Central memory CD8-positive, alpha-beta T cell (primary cell): ENCODE results near the gene EIF1AD.
"Not testable (repeated sequence)": the region's sequence is repeated elsewhere in the genome, so short reads cannot be mapped to it uniquely, and the experiment has no call there.

Experiments used
- ATAC-seq: fragments of 150-1000 bp; cut with Tn5 transposase; replicated peaks from 2 replicates; pipeline ENCODE4 v1.10.0; 2022; ENCODE audit warnings: mild to moderate bottlenecking, moderate FRiP score, moderate number of reproducible peaks; ENCODE audit not compliant: poor library complexity, severe bottlenecking; ENCODE audit errors: extremely low read depth
- DNase-seq, 2 donors: peaks; one replicate each; pipeline ENCODE4 v3.0.0; 2021; ENCODE audit warnings: low spot score in 2 of 2
- H3K27ac Mint-ChIP-seq: one replicate; pipeline ENCODE4 v1.8.0; 2022; ENCODE audit warnings: low read depth, mild to moderate bottlenecking, moderate library complexity, mixed read lengths
- H3K27me3 Mint-ChIP-seq: one replicate; pipeline ENCODE4 v1.8.0; 2022; ENCODE audit warnings: mixed read lengths
- H3K36me3 Mint-ChIP-seq: one replicate; pipeline ENCODE4 v1.8.0; 2022; ENCODE audit warnings: mild to moderate bottlenecking, moderate library complexity, mixed read lengths; ENCODE audit not compliant: insufficient read depth
- H3K4me1 Mint-ChIP-seq: one replicate; pipeline ENCODE4 v1.8.0; 2022; ENCODE audit warnings: mixed read lengths
- H3K4me3 Mint-ChIP-seq: one replicate; pipeline ENCODE4 v1.8.0; 2022; ENCODE audit warnings: mild to moderate bottlenecking, moderate library complexity, mixed read lengths
- H3K9me3 Mint-ChIP-seq: one replicate; pipeline ENCODE4 v1.8.0; 2022; ENCODE audit warnings: mixed read lengths

Gene EIF1AD

DNA sequence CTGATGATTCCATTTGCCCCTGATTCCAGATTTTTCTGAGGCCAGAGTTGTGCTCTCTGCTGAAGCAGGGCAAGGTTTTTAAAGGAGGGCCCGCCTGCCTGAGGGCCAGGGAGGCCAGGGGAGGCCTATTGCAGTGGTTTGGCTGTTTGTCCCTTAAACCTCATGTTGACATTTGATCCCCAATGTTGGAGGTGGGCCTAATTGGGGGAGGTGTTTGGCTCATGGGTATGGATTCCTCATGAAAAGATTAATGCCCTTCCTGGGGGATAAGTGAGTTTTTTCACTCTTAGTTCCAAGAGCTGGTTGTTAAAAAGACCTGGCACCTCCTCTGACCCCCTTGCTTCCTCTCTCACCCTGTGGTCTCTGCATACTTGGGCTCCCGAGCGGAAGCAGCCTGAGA is 37.8 kb upstream of the EIF1AD start:
- no peaks in the 10 kb centered on the region for H3K9me3 Mint-ChIP-seq
- ATAC-seq, result no peak
- H3K27me3 Mint-ChIP-seq, result peaks cover 9% of the 10 kb centered on the region
- H3K4me1 Mint-ChIP-seq, result peaks cover 4% of the 10 kb centered on the region
- no peak overlapping the region for H3K4me3 Mint-ChIP-seq
- H3K27ac Mint-ChIP-seq, result no peak overlapping the region
- H3K36me3 Mint-ChIP-seq, result peaks cover 1% of the 10 kb centered on the region
- DNase-seq, result no peak

DNA sequence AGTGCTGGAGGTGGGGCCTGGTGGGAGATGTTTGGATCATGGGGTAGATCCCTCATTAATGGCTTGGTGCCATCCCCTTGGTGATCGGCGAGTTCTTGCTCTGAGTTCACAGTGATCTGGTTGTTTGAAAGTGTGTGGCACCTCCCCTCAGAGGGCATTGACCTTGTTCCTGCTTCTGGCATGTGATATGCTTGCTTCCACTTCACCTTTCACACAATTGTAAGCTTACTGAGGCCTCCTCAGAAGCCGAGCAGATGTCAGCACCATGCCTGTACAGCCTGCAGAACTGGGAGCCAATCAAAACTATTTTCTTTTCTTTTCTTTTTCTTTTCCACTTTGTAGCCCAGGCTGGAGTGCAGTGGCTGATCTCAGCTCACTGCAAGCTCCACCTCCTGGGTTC is 35.4 kb upstream of the EIF1AD start:
- ATAC-seq (no peak), DNase-seq (no peak)
- H3K36me3 Mint-ChIP-seq, result no peaks in the 10 kb centered on the region
- H3K27me3 Mint-ChIP-seq, result peaks cover 15% of the 10 kb centered on the region
- no peak overlapping the region for H3K27ac Mint-ChIP-seq
- no peaks in the 10 kb centered on the region for H3K4me1 Mint-ChIP-seq
- H3K4me3 Mint-ChIP-seq, result no peak overlapping the region
- H3K9me3 Mint-ChIP-seq, result no peaks in the 10 kb centered on the region

DNA sequence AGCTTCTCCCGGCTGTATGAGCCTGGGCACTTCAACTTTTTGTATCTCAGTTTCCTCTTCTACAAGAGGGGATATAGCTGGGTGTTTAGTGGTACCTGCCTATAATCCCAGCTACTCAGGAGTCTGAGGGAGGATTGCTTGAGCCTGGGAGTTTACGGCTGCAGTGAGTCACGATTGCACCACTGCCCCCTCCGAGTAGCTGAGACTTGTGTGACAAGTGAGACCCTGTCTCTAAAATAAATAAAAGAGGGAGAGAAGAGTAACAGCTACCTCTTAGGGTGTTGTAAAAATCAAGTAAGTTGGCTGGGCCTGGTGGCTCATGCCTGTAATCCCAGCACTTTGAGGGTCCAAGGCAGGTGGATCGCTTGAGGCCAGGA is 34.4 kb upstream of the EIF1AD start:
- ATAC-seq (no peak), DNase-seq (no peak)
- Mint-ChIP-seq H3K36me3 (no peaks in the 10 kb centered on the region), H3K4me1 (no peaks in the 10 kb centered on the region), H3K9me3 (no peaks in the 10 kb centered on the region), H3K27ac (no peak overlapping the region), H3K27me3 (peaks cover 15% of the 10 kb centered on the region), H3K4me3 (no peak overlapping the region)

DNA sequence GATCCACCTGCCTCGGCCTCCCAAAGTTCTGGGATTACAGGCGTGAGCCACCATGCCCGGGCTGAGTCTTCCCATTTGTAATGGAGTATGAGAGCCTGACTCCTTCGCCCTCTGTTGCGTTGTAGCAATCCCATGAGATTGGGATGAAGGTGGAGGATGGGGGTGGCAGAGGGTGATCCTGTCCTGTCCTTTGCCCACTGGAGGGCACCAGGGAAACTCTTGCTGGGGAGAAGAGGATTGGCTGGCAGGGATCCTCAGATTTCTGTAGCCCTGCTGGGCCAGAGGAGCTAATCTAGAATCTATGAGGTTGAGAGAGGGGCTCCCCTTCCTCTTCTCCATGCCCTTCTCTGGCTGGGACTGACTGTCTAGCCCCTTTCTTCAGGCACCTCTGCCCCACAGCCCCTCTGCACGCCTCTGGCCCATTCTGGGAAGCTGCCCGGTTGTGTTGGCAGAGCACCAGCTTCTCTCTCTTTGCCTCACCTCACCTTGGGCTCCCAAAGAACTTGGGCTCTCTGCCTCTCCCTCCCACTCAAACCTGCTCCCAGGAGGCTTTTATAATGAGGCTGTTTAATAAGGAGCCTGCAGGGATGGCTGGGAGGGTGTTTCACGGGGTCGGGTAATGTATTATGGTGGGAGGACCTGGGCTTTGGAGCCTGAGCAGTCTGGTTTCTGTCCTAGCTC is 33.8 kb upstream of the EIF1AD start:
- H3K4me1 Mint-ChIP-seq, result no peaks in the 10 kb centered on the region
- H3K4me3 Mint-ChIP-seq, result no peak overlapping the region
- no peaks in the 10 kb centered on the region for H3K36me3 Mint-ChIP-seq
- DNase-seq (no peak), ATAC-seq (no peak)
- peaks cover 15% of the 10 kb centered on the region for H3K27me3 Mint-ChIP-seq
- no peak overlapping the region for H3K27ac Mint-ChIP-seq
- H3K9me3 Mint-ChIP-seq, result no peaks in the 10 kb centered on the region

GRCh38 chr11:66032957-66033735 is 31.2 kb upstream of the EIF1AD start:
- H3K9me3 Mint-ChIP-seq, result no peaks in the 10 kb centered on the region

DNA sequence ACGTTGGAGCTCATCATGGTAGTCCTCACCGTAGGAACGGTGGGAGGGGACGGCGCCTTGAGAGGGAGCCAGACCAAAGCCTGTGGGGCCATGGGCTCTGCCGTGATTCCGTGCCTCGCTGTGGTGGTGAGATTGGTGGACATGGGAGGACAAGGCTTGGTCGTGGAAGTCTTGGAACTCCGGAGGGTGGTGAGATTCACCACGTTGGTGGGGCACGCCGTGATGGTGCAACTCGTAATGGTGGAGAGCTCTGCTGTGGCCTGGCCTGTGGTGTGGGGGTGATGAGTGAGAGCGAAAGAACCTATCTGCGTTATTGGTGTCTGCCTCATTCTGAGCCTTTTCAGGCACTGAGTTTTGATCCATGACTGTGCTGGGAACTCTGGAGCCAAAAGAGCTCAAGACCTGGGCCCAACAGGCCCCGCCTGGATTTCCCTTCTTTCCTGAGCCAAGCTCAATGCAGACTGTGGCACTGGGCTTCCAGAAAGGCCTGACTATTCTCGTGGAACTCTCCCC is 24.1 kb upstream of the EIF1AD start, which contains the start of gene CATSPER1:
Gene CATSPER1 (minus strand): TSS at position 463 of the 513 bp plus-strand sequence. CDS start 100 bp downstream, at position 363.
- H3K27me3 Mint-ChIP-seq, result peaks cover 9% of the 10 kb centered on the region
- ATAC-seq (no peak), DNase-seq (no peak)
- no peaks in the 10 kb centered on the region for H3K9me3 Mint-ChIP-seq
- H3K36me3 Mint-ChIP-seq, result no peaks in the 10 kb centered on the region
- peaks cover 7% of the 10 kb centered on the region for H3K4me1 Mint-ChIP-seq
- no peak within 1 kb of the TSS for H3K4me3 Mint-ChIP-seq
- H3K27ac Mint-ChIP-seq, result no peak within 1 kb of the TSS

More at GRCh38 chr11:66032957-66033735, 31.2 kb upstream of the EIF1AD start:
- ATAC-seq, result no peak
- Mint-ChIP-seq H3K4me1 (no peaks in the 10 kb centered on the region), H3K27me3 (peaks cover 15% of the 10 kb centered on the region), H3K36me3 (no peaks in the 10 kb centered on the region), H3K27ac (no peak overlapping the region), H3K4me3 (no peak overlapping the region)
- no peak for DNase-seq

- H3K27ac Mint-ChIP-seq, H3K9me3 Mint-ChIP-seq, H3K36me3 Mint-ChIP-seq, ATAC-seq, H3K4me3 Mint-ChIP-seq, H3K4me1 Mint-ChIP-seq, DNase-seq, H3K27me3 Mint-ChIP-seq: not testable (repeated sequence)
Measured at GRCh38 chr11:66023186-66023440, 21.2 kb upstream of the EIF1AD start.

DNA sequence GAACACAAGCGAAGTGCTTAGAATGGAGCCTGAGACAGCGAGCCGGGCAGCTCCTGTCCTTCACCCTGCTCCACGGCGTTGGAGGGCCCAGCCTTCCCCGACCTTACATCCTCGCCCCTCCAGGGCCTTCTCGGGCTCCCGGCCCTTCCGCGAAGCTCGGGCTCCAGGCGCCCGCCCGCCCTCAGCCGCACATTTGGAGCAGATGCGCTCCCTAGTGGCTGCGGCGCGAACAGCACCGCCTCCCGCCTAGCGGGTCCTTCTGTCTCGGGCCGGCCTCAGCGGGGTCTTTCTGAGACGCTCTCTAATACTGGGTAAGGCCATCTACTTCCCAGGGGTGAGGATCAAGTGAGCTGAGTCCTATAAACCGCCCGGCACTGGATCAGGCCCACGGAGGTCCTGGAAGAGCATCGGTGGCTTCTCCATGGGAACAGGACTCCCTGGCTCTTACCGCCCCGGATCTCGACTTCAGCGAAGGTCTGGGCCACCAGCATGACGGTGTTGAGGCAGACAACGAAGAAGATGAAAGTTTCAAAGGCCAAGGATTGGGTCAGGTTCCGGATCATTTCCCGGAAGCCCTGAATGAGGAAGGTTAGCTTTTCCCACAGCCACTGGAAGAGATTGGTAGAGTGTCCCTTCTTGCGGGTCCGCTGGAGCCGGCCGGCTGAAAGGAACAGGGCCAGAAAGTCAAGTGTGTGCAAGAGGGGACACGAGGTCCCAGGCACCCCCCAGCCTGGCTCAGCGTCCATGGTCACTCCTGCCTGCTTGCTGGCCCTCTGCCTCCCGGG is 20.6 kb upstream of the EIF1AD start:
- Mint-ChIP-seq H3K4me3 (no peak overlapping the region), H3K27me3 (peaks cover 9% of the 10 kb centered on the region), H3K9me3 (no peaks in the 10 kb centered on the region), H3K36me3 (no peaks in the 10 kb centered on the region), H3K27ac (no peak overlapping the region), H3K4me1 (peaks cover 9% of the 10 kb centered on the region)
- DNase-seq, result peak; percentile 59 to 76
- ATAC-seq, result peak; percentile 82

DNA sequence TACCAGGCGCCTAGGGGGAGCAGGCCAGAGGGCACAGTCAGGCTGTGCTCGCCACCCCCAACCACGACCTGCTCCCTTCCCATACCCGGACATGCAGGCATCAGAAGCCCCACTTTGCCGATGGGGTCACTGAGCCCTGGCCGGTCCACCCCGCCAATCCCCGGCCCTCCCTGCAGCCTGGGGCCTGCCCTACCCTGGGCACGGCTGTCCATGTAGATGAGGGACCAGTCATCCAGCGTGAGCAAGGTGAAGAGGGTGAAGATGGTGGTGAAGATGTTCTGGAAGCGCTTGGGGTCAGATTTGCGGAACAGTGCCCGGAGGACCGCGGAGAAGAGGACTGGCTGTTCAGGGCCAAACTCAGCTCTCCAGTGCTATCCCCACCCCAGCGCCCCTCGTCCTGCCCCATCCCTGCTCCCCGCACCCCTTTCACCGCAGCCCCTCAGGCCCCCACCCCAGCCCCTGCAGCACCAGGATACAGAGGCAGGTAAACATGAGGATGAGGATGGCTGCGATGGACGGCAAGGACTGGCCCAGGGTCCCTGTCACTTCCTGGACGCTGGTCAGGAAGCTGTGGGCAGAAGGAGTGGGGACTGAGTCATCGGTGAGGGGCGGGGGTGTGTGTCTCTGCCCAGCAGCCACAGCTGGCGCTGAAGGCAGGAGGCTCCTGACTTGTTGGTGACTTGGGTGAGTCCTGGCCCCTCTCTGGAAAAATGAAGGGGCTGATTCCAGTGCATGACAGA is 18.8 kb upstream of the EIF1AD start:
- no peak for DNase-seq

DNA sequence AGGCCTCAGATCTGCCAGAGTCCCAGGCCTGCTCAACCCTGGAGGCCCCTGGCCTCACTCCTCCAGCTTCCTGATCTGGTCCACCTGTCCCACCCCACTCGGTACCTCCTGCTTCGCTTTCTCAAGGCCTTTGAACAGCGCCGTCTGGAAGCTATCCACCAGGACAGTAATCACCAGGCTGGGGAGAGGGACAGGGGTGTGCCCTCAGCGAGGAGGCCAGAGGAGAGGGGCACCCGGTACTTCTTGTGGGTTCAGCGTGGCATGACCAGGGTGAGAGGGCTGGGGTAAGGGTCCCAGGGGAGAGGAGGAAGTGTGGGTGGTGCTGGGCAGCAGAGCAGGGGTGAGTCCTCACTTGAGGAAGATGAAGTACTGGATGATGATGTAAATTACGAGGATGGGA is 18.3 kb upstream of the EIF1AD start:
- Mint-ChIP-seq H3K27ac (no peak overlapping the region), H3K27me3 (peaks cover 9% of the 10 kb centered on the region), H3K4me3 (no peak overlapping the region), H3K4me1 (peaks cover 9% of the 10 kb centered on the region), H3K36me3 (no peaks in the 10 kb centered on the region), H3K9me3 (no peaks in the 10 kb centered on the region)
- no peak for DNase-seq
- no peak for ATAC-seq

More for the DNA sequence above, 18.8 kb upstream of the EIF1AD start:
- Mint-ChIP-seq H3K27me3 (peaks cover 9% of the 10 kb centered on the region), H3K36me3 (no peaks in the 10 kb centered on the region), H3K9me3 (no peaks in the 10 kb centered on the region), H3K27ac (no peak overlapping the region), H3K4me1 (peaks cover 9% of the 10 kb centered on the region), H3K4me3 (no peak overlapping the region)
- ATAC-seq, result no peak

GRCh38 chr11:66017321-66017720 is 15.4 kb upstream of the EIF1AD start:
- H3K36me3 Mint-ChIP-seq, result no peaks in the 10 kb centered on the region
- no peak overlapping the region for H3K27ac Mint-ChIP-seq
- no peak overlapping the region for H3K4me3 Mint-ChIP-seq
- H3K4me1 Mint-ChIP-seq, result peaks cover 4% of the 10 kb centered on the region
- H3K9me3 Mint-ChIP-seq, result no peaks in the 10 kb centered on the region
- no peak for ATAC-seq
- DNase-seq, result no peak
- peaks cover 1% of the 10 kb centered on the region for H3K27me3 Mint-ChIP-seq

- peaks cover 4% of the 10 kb centered on the region for H3K4me1 Mint-ChIP-seq
- DNase-seq (no peak), ATAC-seq (no peak)
- H3K4me3 Mint-ChIP-seq, result no peak overlapping the region
- H3K27ac Mint-ChIP-seq, result no peak overlapping the region
- no peaks in the 10 kb centered on the region for H3K36me3 Mint-ChIP-seq
- no peaks in the 10 kb centered on the region for H3K27me3 Mint-ChIP-seq
- H3K9me3 Mint-ChIP-seq, result no peaks in the 10 kb centered on the region
Measured at GRCh38 chr11:66016793-66017177, 14.8 kb upstream of the EIF1AD start.
